ENCODE data around the gene ZNF865.

- TF ChIP-seq CTCF (IDR thresholded peaks at IDR 0.05; ENCODE audit: extremely low read depth in 1 of 2, insufficient read depth in 1 of 2, low read depth in 1 of 2, low read length in 2 of 2) = no peak
- no peak for TF ChIP-seq POLR2A (IDR thresholded peaks at IDR 0.05; ENCODE audit: low read depth, low read length)
- no peak for TF ChIP-seq JUN (IDR thresholded peaks at IDR 0.05; ENCODE audit: borderline replicate concordance, insufficient read depth, insufficient read length, low read depth)
- no peak for TF ChIP-seq EZH2 (IDR thresholded peaks at IDR 0.05; ENCODE audit: borderline replicate concordance, low read depth, low read length, severe bottlenecking)
- no peak for TF ChIP-seq POLR2AphosphoS5 (IDR thresholded peaks at IDR 0.05; ENCODE audit: insufficient read depth, low read depth, low read length)
- TF ChIP-seq MYC (IDR thresholded peaks at IDR 0.05; ENCODE audit: low read depth, low read length) = no peak
- TF ChIP-seq FOS (IDR thresholded peaks at IDR 0.05; ENCODE audit: borderline replicate concordance, insufficient read depth, low read length) = no peak
Measured at GRCh38 chr19:55663846-55664536, 58.5 kb downstream of the ZNF865 start.
